HG03571 (cell line): Measurements from ENCODE around the gene LINGO1.

Experiments
- ATAC-seq: cut with Tn5 transposase; IDR thresholded peaks from one replicate; pipeline ENCODE4 v1.9.1; 2021; ENCODE audit not compliant: unreplicated experiment

Gene LINGO1

GRCh38 chr15:77573802-77574201 is 58.9 kb downstream of the LINGO1 start:
- ATAC-seq, result no peak

- no peak for ATAC-seq
Measured at GRCh38 chr15:77572186-77572585, 60.5 kb downstream of the LINGO1 start.

DNA sequence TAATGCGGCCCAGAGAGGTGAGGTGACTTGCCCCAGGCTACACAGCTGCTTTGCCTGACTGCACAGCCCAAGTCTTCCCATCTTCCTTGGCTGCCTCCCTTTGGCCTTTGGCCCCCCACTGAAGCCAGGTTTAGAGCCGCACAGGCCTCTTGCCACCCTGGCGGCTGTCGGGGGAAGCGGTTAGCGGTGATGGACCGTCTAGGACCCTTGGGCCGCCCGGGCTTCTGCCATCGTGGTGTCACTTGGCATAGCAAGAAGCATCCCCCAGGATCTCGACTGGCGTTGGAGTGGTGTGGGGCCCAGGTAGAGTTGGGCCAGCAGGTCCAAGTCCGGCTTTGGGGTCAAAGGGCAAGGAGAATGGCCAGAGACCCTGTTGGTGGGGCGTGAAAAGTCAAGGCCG is 61.0 kb downstream of the LINGO1 start:
- no peak for ATAC-seq

GRCh38 chr15:77571181-77571580 is 61.5 kb downstream of the LINGO1 start:
- ATAC-seq, result no peak

DNA sequence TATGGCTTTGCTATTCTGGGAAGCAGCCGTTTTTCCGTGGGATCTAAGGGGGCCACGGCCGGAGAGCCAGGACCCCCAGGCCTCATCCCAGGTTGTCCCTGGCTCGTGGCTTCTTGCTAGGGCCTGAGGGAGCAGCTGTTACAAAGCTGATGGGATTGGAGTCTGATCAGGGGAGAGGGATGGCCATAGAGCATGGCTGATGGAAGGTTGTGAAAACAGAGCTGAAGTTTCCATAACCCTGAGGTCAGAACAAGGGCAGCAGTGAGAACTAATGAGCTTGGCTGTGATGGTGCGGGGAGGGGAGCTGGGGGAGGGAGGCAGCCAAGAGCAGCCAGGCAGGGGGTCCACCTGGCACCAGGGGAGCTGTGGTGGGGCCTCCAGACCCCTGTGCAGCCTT is 63.0 kb downstream of the LINGO1 start:
- ATAC-seq, result no peak

- no peak for ATAC-seq
Measured at GRCh38 chr15:77568973-77569728, 63.6 kb downstream of the LINGO1 start.

GRCh38 chr15:77568014-77568972 is 64.4 kb downstream of the LINGO1 start:
- ATAC-seq, result no peak

GRCh38 chr15:77567202-77567601 is 65.5 kb downstream of the LINGO1 start:
- ATAC-seq, result no peak

DNA sequence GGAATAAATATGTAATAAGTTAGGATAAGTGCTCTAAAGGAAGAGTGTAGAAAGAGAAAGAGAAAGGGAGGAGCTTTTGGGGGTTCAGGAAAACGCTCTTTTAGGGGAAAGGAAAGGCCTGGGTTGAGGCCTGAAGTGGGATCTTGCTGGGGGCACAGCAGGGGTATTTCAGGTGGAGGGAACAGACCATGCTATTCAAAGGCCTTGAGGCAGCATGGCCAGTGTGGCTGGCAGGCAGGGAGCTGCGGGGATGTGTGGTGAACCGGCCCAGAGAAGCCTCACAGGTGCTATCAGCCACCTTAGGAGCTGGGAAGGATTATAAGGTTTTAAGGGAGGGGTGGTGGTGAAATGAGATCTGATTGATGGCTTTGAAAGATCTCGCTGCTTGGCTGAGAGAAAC is 66.6 kb downstream of the LINGO1 start:
- no peak for ATAC-seq

- no peak for ATAC-seq
Measured at GRCh38 chr15:77565378-77565915, 67.3 kb downstream of the LINGO1 start.

DNA sequence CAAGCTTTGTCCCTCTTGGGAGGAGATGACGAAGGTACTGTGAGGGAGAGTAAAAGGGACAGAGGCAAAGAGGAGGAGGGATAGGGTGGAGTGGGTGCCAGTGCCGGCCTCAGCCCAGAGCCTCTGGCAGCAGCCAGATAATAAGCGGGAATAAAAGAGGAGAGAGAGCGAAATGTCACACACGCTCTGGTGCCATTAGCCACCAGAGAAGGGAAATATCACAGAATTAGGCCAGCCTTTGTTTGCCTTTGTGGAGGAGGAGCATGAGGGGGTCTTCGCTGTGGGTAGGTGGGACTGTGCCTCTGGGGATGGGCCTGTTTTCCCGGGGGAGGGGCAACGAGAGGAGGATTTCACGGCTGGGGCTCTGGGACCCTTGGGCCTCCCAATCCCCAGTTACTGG is 67.8 kb downstream of the LINGO1 start:
- ATAC-seq, result no peak

DNA sequence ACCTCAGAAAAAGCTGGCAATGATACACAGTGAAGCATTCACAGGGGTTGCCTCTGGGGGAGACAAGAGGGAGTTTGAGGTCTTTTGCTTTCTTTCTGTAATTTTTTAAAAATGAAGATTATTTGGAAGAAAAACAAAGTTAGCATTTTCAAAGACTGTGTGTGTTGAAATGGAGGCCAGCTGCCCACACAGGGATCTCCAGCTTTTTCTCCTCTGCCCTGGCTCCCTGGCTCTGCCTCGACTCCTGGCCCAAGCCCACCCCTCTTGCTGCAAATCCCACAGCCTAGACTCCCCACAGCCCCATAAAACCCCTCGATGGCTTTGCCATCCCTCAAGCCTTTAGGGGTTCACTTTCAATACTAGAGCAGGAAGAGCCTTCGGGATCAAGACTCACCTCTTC is 68.4 kb downstream of the LINGO1 start:
- ATAC-seq, result no peak

DNA sequence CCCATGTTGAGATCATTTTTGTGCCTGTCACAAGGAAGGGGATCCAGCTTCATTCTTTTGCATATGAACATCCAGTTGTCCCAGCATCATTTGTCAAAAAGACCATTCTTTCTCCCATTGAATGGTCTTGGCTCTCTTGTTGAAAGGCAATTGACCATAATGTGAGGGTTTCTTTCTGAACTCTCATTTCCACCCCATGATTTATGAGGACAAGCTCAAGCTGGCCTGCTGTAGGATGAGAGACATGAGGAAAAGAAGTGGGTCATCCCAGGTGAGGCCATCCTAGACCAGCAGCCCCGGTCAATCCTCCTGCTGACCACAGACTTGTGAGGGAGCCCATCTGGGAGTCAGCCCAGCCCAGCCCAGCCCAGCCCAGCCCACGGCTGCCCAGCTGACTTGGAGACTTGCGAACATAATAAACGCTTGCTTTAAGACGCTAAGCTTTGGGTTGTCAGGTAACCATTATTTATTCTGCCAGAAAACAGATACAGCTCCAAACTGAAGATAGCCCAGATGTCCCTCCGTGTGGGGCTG is 69.0 kb downstream of the LINGO1 start:
- no peak for ATAC-seq
